Stimulated activated naive CD8-positive, alpha-beta T cell treated with anti-CD3 and anti-CD28 coated beads, Interleukin-15, Interleukin-2, amounts not matched to agents 100 ng/mL and 50 ng/mL, for 24 hours (primary cell): ENCODE measurements around the gene TOX2.

Experiments
- H3K27ac Mint-ChIP-seq: one replicate; pipeline ENCODE4 v1.8.0; 2021; ENCODE audit warnings: mild to moderate bottlenecking, mixed read lengths
- H3K27me3 Mint-ChIP-seq: one replicate; pipeline ENCODE4 v1.8.0; 2021; ENCODE audit warnings: mixed read lengths
- H3K36me3 Mint-ChIP-seq: one replicate; pipeline ENCODE4 v1.8.0; 2021; ENCODE audit warnings: low read depth, mixed read lengths
- H3K4me1 Mint-ChIP-seq: one replicate; pipeline ENCODE4 v1.8.0; 2021; ENCODE audit warnings: low read depth, mixed read lengths
- H3K4me3 Mint-ChIP-seq: one replicate; pipeline ENCODE4 v1.8.0; 2021; ENCODE audit warnings: mild to moderate bottlenecking, mixed read lengths
- H3K9me3 Mint-ChIP-seq: one replicate; pipeline ENCODE4 v1.8.0; 2021; ENCODE audit warnings: mixed read lengths

The TOX2 gene

DNA sequence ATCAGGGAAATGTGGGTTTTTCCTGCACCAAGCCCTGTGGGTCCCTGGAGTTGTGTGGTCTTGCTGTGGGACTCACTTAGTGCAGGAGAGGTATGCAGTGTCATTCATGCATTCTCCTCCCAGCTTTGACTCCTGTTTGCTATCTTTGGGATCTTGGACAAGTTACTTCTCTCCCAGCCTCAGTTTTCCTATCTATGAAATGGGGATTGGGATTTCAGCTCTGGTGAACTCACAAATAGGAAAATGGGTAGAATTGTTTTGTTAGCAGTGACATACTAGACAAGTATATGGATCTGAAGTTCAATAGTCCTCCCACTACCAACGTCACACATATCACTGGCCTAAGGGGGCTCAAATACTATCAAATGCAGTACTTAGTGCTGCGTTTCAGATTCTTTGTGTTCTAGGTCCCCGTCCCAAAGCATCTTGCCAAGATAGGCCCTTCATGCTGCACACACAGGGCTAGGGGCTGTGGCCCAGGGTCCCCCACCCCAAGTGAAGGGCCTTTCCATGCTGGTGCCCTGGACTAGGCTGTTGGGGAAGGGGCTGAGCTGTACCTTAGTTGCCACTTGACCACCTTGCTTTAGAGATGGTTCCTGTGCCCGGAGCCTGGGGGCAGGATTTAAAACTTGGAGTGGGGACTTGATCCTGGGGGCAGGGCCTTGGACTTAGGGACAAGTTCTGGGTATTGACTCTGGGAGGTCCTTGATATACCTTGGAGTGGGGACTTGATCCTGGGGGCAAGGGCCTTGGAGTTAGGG lies 98.0 kb downstream of the TOX2 start:
- Mint-ChIP-seq H3K27me3 (peaks cover 25% of the 10 kb centered on the region), H3K4me3 (no peak overlapping the region), H3K36me3 (no peaks in the 10 kb centered on the region), H3K27ac (no peak overlapping the region), H3K4me1 (peaks cover 17% of the 10 kb centered on the region), H3K9me3 (no peaks in the 10 kb centered on the region)

DNA sequence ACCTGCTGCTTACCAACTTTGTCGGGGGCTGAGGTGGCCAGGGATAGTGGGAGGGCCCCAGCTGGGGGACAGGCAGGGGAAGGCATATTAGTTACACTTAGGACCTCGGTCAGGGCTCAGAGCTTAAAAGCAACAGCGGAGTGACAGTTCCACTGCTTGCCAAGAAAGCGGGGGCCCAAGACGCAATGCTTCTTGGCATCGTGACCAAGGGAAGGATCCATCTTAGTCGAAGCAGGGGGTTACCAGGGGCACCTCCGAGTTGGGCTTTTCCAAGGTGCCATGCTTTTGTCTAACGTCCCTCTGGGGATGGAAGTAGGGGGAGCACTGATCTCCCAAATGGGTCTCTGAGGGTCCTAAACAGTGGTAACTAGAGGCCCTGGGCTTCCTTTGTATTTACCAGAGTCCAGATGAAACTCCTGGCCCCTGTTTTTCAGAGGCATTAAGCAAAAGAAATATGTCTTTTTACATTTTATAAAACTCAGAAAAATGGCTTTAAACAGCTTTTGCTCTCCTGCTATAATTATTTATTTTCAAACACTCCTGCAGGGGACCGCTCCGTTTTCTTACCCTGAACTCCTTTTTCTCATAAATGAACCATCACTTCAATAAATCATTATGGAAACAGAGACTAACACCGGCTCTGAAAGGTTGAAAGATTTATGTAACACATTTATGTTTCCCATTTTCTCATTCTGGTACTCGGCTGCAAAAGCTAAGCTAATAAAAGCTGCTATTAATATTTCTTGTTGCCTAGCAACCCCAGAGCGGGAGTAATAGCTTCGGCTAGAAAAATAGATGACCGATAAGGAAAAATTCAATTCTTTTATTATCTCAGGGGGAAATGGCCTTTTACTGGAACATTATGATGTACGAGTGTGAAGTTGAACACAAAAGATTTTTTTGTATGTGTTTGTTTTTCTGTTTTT lies 100.4 kb downstream of the TOX2 start:
- Mint-ChIP-seq H3K27me3 (peaks cover 25% of the 10 kb centered on the region), H3K27ac (no peak overlapping the region), H3K4me3 (no peak overlapping the region), H3K9me3 (no peaks in the 10 kb centered on the region), H3K36me3 (no peaks in the 10 kb centered on the region), H3K4me1 (peaks cover 38% of the 10 kb centered on the region)

DNA sequence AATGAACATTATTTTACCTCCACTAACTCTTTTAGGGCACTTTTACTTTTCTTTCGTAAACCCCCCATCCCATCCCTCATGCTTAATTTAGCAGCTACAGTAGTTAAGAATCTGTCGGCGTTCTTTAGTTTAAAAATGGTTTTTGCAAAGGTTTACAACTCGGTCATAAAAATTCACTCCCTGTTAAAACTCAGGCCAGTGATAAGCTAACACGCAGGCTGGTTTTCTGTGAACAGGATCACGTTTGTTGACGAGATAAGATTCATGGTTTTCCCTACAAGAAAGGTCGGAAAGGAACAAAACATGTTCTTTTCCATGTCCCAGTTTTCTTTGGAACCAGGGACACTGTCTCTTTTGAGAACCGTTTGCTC lies 101.1 kb downstream of the TOX2 start:
- Mint-ChIP-seq H3K9me3 (no peaks in the 10 kb centered on the region), H3K4me3 (no peak overlapping the region), H3K4me1 (peaks cover 37% of the 10 kb centered on the region), H3K36me3 (no peaks in the 10 kb centered on the region), H3K27ac (no peak overlapping the region), H3K27me3 (peaks cover 25% of the 10 kb centered on the region)

DNA sequence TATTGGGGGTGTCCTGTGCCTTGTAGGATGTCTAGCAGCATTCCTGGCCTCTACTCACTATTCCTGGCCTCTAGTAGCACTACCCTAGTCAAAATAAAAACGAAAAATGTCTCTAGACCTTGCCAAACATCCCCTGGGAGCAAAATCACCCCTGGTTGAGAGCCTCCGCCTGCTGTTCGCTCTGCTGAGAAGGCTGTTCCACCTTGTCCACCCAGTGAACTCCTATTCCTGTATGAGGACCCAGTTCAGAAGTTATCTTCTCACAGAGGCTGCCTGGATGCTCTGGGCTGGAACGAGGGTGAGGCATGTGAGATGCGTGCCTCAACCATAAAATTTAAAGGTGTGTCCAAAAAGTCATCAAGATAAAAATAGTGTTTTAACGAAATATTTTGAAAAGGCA lies 101.9 kb downstream of the TOX2 start:
- Mint-ChIP-seq H3K27ac (no peak overlapping the region), H3K27me3 (peaks cover 28% of the 10 kb centered on the region), H3K4me3 (no peak overlapping the region), H3K4me1 (peaks cover 37% of the 10 kb centered on the region), H3K36me3 (no peaks in the 10 kb centered on the region), H3K9me3 (no peaks in the 10 kb centered on the region)

DNA sequence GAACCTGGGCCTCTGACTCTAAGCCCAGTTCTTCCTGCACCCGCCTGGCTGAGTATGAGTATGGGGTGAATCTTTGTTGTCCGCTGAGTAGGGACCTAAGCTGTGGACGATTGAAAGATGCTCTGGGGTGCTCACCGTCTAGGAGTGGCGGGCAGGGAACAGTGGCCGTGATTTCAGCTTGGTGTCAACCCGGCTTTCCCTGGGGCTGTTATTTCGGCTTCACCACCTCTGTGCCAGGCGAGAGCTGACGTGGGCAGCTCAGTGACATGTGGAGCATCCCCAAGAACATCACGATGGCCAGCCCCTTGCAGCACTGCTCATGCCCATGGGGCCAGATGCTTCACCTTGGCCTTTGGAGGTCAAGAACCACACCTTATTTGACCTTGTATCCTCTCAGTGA lies 102.6 kb downstream of the TOX2 start:
- peaks cover 28% of the 10 kb centered on the region for H3K27me3 Mint-ChIP-seq
- no peak overlapping the region for H3K27ac Mint-ChIP-seq
- peaks cover 32% of the 10 kb centered on the region for H3K4me1 Mint-ChIP-seq
- no peaks in the 10 kb centered on the region for H3K9me3 Mint-ChIP-seq
- H3K36me3 Mint-ChIP-seq: no peaks in the 10 kb centered on the region
- no peak overlapping the region for H3K4me3 Mint-ChIP-seq

DNA sequence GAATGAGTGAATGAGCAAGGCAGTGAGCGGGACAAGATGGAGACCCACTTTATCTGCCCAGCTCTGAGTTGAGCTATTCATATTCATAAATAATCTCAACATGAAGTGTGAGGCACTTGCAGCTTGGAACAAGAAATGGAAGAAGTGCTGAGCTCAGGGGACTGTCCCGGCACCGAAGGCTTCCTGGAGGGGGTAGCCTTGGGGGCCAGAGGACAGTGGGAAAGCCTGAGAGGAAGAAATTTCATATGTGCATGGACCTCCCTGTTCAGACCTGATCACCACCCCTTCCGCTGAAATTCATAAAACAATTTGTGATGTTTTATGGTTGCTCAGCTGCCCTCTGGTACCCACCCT lies 103.2 kb downstream of the TOX2 start:
- H3K27me3 Mint-ChIP-seq: peaks cover 32% of the 10 kb centered on the region
- no peak overlapping the region for H3K4me3 Mint-ChIP-seq
- no peaks in the 10 kb centered on the region for H3K36me3 Mint-ChIP-seq
- no peaks in the 10 kb centered on the region for H3K9me3 Mint-ChIP-seq
- peaks cover 32% of the 10 kb centered on the region for H3K4me1 Mint-ChIP-seq
- no peak overlapping the region for H3K27ac Mint-ChIP-seq

DNA sequence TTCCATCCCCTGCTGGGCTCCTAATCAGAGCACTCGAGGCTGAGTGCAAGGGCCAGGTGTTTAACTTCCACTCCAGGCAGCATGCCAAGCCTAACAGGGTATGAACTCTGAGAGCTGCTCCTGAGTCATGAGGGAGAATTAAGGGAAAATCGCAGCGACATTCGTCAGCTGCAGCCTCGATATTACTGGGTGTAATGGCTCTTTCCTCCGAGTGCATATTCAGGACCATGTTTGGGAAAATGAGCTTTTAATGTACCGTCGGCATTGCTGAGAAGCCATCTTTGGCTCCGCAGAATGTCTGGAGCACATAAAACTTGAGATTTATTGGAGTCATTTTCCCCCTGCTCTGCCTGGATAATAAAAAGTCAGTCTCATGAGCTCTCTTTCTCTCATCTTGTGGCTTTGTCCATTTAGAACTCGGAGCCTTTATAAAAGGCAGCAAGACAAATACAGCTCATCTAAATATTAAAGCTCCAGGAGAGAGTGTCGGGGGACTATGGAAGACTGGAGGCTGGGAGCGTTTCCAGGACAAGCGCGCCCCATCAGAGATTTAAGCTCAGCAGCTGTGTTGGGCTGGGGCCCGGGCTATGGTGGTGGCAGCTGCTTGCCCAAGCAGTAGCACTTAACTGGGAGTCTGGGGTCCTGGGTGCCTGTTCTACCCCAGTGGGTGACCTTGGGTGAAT lies 103.7 kb downstream of the TOX2 start:
- Mint-ChIP-seq H3K9me3 (no peaks in the 10 kb centered on the region), H3K27ac (no peak overlapping the region), H3K36me3 (no peaks in the 10 kb centered on the region), H3K4me1 (peaks cover 32% of the 10 kb centered on the region), H3K27me3 (peaks cover 30% of the 10 kb centered on the region), H3K4me3 (no peak overlapping the region)

DNA sequence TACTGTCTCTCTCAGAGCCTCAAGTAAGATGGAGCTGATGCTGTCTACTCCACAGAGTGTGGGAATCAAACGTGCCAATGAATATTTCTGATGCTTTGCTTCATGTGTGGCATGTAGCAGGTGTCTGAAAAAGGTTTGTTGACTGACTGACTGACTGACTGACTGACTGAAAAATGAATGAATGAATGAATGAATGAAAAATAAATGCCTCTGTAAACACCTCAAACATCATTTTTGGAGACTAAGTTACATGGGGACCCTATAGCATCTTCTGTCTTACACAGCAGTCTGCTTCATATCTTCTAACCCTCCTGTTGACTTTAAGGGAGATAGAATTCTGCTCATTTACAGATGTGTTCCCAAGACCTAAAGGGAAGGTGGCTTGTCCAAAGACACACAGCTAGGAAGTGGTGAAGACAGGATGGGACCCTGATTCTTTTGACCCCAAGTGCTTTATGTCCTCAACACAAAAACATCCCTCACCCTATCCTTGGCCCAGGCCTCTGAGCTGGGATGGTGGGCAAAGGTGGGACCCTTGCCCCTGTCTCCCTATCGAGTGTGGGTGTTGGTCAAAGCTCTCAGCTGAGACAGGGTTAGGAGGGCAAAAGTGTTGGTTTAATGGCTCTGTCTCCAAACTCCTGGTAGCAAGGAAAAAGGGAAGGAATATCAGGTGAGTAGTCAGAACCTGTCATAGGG lies 104.4 kb downstream of the TOX2 start:
- H3K27me3 Mint-ChIP-seq: peaks cover 27% of the 10 kb centered on the region
- H3K27ac Mint-ChIP-seq: peak overlapping the region; percentile 86
- H3K4me1 Mint-ChIP-seq: peaks cover 32% of the 10 kb centered on the region
- H3K4me3 Mint-ChIP-seq: peak overlapping the region; percentile 36
- H3K9me3 Mint-ChIP-seq: no peaks in the 10 kb centered on the region
- H3K36me3 Mint-ChIP-seq: no peaks in the 10 kb centered on the region

DNA sequence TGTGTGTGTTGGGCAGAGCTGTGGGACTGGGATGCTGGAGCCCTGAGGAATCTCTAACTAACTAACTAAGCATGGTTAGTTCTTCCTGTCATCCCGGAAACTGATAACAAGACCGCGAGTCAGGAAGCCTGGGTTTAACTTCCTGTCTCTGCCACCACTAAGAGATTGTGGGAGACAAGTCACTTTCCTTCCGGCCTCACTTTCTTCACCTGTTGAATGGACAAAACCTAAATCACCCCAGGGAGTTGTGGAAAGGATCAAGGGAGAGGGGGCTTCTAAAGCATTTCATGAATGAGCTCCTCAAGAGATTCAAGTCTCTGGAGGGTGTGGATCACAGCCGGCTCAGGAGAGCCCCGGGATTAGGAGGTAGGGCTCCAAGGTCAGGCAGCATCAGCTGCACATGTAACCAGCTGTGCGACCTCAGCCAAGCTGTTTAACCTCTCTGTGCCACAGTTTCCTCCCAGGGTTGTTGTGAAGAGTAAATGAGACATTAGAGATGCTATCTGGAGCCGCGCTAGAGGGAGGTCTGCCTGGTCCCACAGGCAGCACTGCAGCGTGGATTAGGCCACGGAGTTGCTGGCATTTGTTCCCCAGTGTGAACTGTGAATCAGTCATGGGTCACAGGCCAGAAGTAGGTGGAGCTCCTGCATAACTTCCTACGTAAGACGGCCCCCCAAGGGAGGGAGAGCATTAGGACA lies 105.1 kb downstream of the TOX2 start:
- peaks cover 32% of the 10 kb centered on the region for H3K4me1 Mint-ChIP-seq
- peak overlapping the region; percentile 86 for H3K27ac Mint-ChIP-seq
- H3K36me3 Mint-ChIP-seq: no peaks in the 10 kb centered on the region
- peak overlapping the region; percentile 57 for H3K4me3 Mint-ChIP-seq
- H3K9me3 Mint-ChIP-seq: no peaks in the 10 kb centered on the region
- peaks cover 22% of the 10 kb centered on the region for H3K27me3 Mint-ChIP-seq

DNA sequence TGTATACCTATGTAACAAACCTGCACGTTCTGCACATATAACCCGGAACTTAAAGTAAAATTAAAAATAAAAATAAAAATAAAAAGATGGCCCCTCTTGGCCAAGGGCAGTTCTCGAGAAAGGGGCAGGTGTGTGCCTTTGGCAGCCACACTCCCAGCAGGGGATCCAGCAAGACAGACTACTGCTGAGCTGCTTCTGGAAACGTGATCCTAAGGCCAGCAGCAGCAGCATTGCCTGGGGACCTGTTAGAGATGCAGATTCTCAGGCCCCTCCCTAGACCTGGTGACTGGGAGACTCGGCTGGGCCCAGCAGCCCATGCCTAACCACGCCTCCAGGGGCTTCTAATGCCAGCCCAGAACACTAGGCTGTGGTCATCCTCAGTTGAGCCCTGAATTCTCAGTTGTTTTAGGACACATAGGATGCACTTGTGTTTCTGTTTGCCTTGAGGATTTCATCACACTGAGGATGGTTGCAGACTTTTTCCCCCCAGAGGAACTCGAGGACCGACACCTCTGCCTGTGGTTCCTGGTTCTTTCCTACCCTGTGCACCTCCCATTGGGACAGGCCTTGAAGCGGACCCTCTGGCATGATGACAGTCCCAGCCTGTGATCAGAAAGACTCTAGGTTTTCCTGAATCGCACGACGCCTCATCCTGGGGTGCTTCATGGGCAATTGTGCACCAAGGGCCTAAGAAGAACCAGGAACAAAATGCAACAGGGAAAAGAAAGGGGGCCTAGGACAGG lies 105.9 kb downstream of the TOX2 start:
- Mint-ChIP-seq H3K4me3 (no peak overlapping the region), H3K27me3 (peaks cover 22% of the 10 kb centered on the region), H3K4me1 (peaks cover 32% of the 10 kb centered on the region), H3K9me3 (no peaks in the 10 kb centered on the region), H3K27ac (peak overlapping the region; percentile 86), H3K36me3 (no peaks in the 10 kb centered on the region)

DNA sequence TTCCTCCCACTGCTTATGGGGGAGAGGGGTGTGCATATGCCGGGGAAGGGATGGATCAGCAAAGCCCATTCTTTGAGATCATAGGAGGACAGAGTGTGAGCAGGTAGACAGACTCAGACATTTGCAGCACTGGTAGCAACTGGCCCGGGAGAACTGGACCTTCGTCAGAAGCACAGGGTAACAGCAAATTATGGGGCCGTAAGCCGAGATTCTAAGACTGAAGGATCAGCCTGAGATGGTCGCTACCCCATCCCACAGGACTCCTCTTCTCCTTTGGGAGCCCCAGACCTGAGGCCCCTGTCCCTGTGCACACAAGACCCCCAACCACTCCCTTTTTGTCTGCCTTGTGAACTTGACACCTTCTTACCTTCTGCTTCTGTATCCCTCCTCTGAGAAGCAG lies 106.5 kb downstream of the TOX2 start:
- Mint-ChIP-seq H3K4me1 (peaks cover 32% of the 10 kb centered on the region), H3K4me3 (no peak overlapping the region)

DNA sequence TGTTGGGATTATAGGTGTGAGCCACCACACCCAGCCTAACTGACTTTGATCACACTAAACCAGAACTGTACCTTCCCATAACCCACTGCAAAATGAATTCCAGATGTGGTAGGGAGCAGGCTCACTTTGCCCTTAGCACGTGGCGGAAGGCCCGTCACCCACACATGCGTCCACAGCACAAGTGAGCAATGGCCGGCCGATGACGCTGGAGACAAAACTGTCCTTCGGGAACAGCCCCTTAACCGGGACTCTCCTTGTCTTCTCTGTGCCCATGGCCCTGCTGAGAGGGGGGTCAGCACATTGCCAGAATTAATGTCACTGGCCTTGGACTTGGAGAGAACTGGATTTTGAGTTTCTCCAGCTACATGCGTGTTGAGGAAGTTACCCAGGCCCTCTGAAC lies 107.2 kb downstream of the TOX2 start:
- no peaks in the 10 kb centered on the region for H3K36me3 Mint-ChIP-seq
- H3K27ac Mint-ChIP-seq: no peak overlapping the region
- H3K4me3 Mint-ChIP-seq: no peak overlapping the region
- H3K27me3 Mint-ChIP-seq: peaks cover 19% of the 10 kb centered on the region
- peaks cover 32% of the 10 kb centered on the region for H3K4me1 Mint-ChIP-seq
- H3K9me3 Mint-ChIP-seq: no peaks in the 10 kb centered on the region

More for the DNA sequence above, 106.5 kb downstream of the TOX2 start:
- H3K9me3 Mint-ChIP-seq: no peaks in the 10 kb centered on the region
- no peak overlapping the region for H3K27ac Mint-ChIP-seq
- no peaks in the 10 kb centered on the region for H3K36me3 Mint-ChIP-seq
- peaks cover 19% of the 10 kb centered on the region for H3K27me3 Mint-ChIP-seq

DNA sequence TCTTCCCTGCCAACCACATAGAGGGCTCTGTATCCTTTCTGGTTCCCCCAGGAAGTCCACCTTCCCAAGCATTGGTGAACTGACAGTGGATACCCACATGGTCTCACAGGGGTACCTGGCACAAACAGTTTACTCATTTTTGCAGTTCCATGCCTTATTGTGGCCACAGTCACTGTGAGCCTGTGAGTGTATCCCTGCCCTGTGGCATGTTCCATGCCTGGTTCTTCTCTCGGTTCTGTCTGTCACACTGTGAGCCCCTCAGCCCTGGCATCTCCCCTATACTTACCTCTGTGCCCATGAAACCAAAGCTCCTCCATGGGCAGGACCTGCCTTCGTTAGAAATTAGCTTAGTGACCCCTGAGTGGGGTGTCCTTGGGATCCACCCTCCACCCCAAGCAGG lies 107.8 kb downstream of the TOX2 start:
- Mint-ChIP-seq H3K9me3 (no peaks in the 10 kb centered on the region), H3K4me3 (no peak overlapping the region), H3K27ac (no peak overlapping the region), H3K27me3 (peaks cover 19% of the 10 kb centered on the region), H3K36me3 (no peaks in the 10 kb centered on the region), H3K4me1 (peaks cover 32% of the 10 kb centered on the region)
